IMR-90 (cell line): Measurements from ENCODE around the gene AKAP6.
"Not testable (repeated sequence)": the region's sequence is repeated elsewhere in the genome, so short reads cannot be mapped to it uniquely, and the experiment has no call there.

Experiments
- BHLHE40 ChIP-seq: fragments of 150-350 bp; IDR thresholded peaks from 2 replicates; pipeline ENCODE4 v1.6.1; 2016; ENCODE audit warnings: mild to moderate bottlenecking, low read depth, low read length
- CHD1 ChIP-seq: IDR thresholded peaks from 2 replicates; pipeline ENCODE4 v1.6.1; 2012; ENCODE audit warnings: low read depth, low read length, improper control_type of control experiment
- MXI1 ChIP-seq: IDR thresholded peaks from 2 replicates; pipeline ENCODE4 v1.6.1; 2012; ENCODE audit warnings: low read depth, mild to moderate bottlenecking, low read length, moderate library complexity, borderline replicate concordance
- POLR2A ChIP-seq: IDR thresholded peaks from 2 replicates; pipeline ENCODE4 v1.6.1; 2012; ENCODE audit warnings: mild to moderate bottlenecking, low read depth, low read length
- RFX5 ChIP-seq: IDR thresholded peaks from 2 replicates; pipeline ENCODE4 v1.8.0; 2012; ENCODE audit warnings: low read depth, mild to moderate bottlenecking, low read length, moderate library complexity
- SMC3 ChIP-seq: fragments of 150-350 bp; IDR thresholded peaks from 2 replicates; pipeline ENCODE4 v1.6.1; 2016; ENCODE audit warnings: low read depth, mild to moderate bottlenecking, antibody characterized with exemption, low read length, moderate library complexity
- TF ChIP-seq, protein P1 (sequence below): fragments of 150-350 bp; IDR thresholded peaks from 2 replicates; pipeline ENCODE4 v1.6.1; 2017; ENCODE audit warnings: mild to moderate bottlenecking, antibody characterized with exemption, low read length, low read depth
- TF ChIP-seq, protein P2 (sequence below): fragments of 150-350 bp; IDR thresholded peaks from 2 replicates; pipeline ENCODE4 v1.6.1; 2016; ENCODE audit warnings: low read depth, mild to moderate bottlenecking, low read length, moderate library complexity, borderline replicate concordance
- TF ChIP-seq, protein P3 (sequence below): conservative IDR thresholded peaks from 2 replicates; pipeline ENCODE4 v1.5.1; 2012; ENCODE audit warnings: mild to moderate bottlenecking, low read depth, low read length, improper control_type of control experiment

DNA sequence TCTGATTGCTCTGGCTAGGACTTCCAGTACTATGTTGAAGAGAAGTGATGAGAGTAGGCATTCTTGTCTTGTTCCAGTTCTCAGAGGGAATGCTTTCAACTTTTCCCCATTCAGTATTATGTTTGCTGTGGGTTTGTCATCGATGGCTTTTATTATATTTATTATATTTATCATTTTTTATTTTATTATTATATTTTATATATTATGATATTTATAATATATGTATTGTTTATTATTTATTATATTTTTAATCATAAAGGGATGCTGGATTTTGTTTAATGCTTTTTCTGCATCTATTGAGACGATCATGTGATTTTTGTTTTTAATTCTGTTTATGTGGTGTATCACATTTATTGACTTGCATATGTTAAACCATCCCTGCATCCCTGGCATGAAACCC lies 58.2 kb downstream of the AKAP6 start:
- TF ChIP-seq, protein P1, sequence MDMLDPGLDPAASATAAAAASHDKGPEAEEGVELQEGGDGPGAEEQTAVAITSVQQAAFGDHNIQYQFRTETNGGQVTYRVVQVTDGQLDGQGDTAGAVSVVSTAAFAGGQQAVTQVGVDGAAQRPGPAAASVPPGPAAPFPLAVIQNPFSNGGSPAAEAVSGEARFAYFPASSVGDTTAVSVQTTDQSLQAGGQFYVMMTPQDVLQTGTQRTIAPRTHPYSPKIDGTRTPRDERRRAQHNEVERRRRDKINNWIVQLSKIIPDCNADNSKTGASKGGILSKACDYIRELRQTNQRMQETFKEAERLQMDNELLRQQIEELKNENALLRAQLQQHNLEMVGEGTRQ: not testable (repeated sequence)
- not testable (repeated sequence) for TF ChIP-seq SMC3, CHD1, MXI1, POLR2A, RFX5, BHLHE40
- TF ChIP-seq, protein P2, sequence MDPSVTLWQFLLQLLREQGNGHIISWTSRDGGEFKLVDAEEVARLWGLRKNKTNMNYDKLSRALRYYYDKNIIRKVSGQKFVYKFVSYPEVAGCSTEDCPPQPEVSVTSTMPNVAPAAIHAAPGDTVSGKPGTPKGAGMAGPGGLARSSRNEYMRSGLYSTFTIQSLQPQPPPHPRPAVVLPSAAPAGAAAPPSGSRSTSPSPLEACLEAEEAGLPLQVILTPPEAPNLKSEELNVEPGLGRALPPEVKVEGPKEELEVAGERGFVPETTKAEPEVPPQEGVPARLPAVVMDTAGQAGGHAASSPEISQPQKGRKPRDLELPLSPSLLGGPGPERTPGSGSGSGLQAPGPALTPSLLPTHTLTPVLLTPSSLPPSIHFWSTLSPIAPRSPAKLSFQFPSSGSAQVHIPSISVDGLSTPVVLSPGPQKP: not testable (repeated sequence)
- TF ChIP-seq, protein P3, sequence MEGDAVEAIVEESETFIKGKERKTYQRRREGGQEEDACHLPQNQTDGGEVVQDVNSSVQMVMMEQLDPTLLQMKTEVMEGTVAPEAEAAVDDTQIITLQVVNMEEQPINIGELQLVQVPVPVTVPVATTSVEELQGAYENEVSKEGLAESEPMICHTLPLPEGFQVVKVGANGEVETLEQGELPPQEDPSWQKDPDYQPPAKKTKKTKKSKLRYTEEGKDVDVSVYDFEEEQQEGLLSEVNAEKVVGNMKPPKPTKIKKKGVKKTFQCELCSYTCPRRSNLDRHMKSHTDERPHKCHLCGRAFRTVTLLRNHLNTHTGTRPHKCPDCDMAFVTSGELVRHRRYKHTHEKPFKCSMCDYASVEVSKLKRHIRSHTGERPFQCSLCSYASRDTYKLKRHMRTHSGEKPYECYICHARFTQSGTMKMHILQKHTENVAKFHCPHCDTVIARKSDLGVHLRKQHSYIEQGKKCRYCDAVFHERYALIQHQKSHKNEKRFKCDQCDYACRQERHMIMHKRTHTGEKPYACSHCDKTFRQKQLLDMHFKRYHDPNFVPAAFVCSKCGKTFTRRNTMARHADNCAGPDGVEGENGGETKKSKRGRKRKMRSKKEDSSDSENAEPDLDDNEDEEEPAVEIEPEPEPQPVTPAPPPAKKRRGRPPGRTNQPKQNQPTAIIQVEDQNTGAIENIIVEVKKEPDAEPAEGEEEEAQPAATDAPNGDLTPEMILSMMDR: not testable (repeated sequence)
